ENCODE data around the gene NFAM1. TPM values are rescaled to one million over a fixed set of nuclear protein-coding genes. Genes with fewer than 3 reads are reported as not detected.

NFAM1 gene
- total and polyA plus RNA-seq, 2 of the 4 experiments (the other 2 are of a cell fraction) = not detected

DNA sequence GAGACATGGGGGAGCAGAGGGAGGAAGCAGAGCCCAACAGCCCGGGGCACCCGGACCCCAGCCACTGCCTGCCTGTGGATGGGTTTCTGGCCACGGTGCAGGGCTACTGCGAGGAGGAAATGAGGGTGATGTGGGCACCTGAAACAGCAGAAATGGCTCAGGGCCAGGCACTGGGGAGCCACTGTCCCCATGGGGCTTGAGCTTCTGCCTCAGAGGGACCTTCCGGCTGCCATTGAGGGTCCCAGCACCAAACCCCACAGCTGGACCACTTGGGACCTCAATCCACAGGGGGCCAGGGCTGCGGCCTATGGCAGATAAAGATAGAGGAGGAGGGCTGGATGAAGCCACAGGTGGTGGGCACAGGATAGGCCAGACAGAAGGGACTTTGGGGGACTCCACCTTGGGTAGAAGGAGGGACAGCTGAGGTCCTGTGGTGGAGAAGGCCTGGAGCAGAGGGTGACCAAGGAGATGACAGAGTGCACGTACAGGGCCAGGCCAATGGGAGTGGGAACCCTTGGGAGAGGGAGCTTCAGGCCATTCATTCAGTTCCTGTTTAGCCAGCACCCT, 48.3 kb downstream of the NFAM1 start:
- no peak overlapping the region for H3K4ac ChIP-seq (ENCODE audit: low read depth, low read length)
- 66% methylated on average over 4 of the region's 7 CpGs; no CpG with 5 or more reads in 1 of the 2 experiments for WGBS, 2 experiments (ENCODE audit: extremely low coverage in 2 of 2, insufficient read length in 1 of 2)

More for the DNA sequence above, 48.3 kb downstream of the NFAM1 start:
- H3K18ac ChIP-seq (ENCODE audit: low read depth, low read length) = no peak overlapping the region
- H3K36me3 ChIP-seq (ENCODE audit: control insufficient read depth, insufficient read depth, low read length) = no peaks in the 10 kb centered on the region
- no peak overlapping the region for H3K56ac ChIP-seq (ENCODE audit: extremely low read depth, insufficient read depth, low read length)
- DNase-seq = no peak
- no peak overlapping the region for H4K5ac ChIP-seq (ENCODE audit: low read depth, low read length)
- no peaks in the 10 kb centered on the region for H4K20me1 ChIP-seq (ENCODE audit: insufficient read depth, low read length)
- in situ Hi-C loops (cut with MboI; ENCODE audit: low sequenced_read_pairs) (no loop called here), intact Hi-C loops (cut with micrococcal nuclease) (no loop called here), dilution Hi-C loops (cut with HindIII; ENCODE audit: low sequenced_read_pairs, unreplicated experiment) (no loop called here)
- no peak overlapping the region for H3K4me3 ChIP-seq (ENCODE audit: insufficient read depth, low read depth, low read length)
- no peak overlapping the region for H2BK20ac ChIP-seq (ENCODE audit: low read depth, low read length)
- ATAC-seq (ENCODE audit: low read depth) = no peak
- no peak overlapping the region for H2AK9ac ChIP-seq (replicated peaks; ENCODE audit: low read depth, low read length, poor library complexity)
- TF ChIP-seq SMC3 (IDR thresholded peaks at IDR 0.05; ENCODE audit: low read depth, low read length) (no peak), MAFK (IDR thresholded peaks at IDR 0.05; ENCODE audit: low read depth, low read length) (no peak), MAZ (IDR thresholded peaks at IDR 0.05; ENCODE audit: borderline replicate concordance, low read depth, low read length) (no peak), POLR2A (IDR thresholded peaks at IDR 0.05; ENCODE audit: low read depth, low read length) (no peak), CEBPB (IDR thresholded peaks at IDR 0.05; ENCODE audit: low read depth, low read length) (no peak), MXI1 (IDR thresholded peaks at IDR 0.05; ENCODE audit: borderline replicate concordance, low read depth, low read length) (no peak), NFE2L2 (IDR thresholded peaks at IDR 0.05; ENCODE audit: low read depth, low read length) (no peak), RAD21 (IDR thresholded peaks at IDR 0.05; ENCODE audit: low read length) (no peak), CHD1 (IDR thresholded peaks at IDR 0.05; ENCODE audit: low read depth, low read length) (no peak), RCOR1 (IDR thresholded peaks at IDR 0.05; ENCODE audit: insufficient replicate concordance, low read length) (no peak), BHLHE40 (IDR thresholded peaks at IDR 0.05; ENCODE audit: low read depth, low read length) (no peak), RFX5 (IDR thresholded peaks at IDR 0.05; ENCODE audit: low read depth, low read length) (no peak), FOS (IDR thresholded peaks at IDR 0.05; ENCODE audit: low read depth, low read length) (no peak)
- TF ChIP-seq, protein P1, sequence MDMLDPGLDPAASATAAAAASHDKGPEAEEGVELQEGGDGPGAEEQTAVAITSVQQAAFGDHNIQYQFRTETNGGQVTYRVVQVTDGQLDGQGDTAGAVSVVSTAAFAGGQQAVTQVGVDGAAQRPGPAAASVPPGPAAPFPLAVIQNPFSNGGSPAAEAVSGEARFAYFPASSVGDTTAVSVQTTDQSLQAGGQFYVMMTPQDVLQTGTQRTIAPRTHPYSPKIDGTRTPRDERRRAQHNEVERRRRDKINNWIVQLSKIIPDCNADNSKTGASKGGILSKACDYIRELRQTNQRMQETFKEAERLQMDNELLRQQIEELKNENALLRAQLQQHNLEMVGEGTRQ (IDR thresholded peaks at IDR 0.05; ENCODE audit: low read depth, low read length) = no peak
- TF ChIP-seq, protein P2, sequence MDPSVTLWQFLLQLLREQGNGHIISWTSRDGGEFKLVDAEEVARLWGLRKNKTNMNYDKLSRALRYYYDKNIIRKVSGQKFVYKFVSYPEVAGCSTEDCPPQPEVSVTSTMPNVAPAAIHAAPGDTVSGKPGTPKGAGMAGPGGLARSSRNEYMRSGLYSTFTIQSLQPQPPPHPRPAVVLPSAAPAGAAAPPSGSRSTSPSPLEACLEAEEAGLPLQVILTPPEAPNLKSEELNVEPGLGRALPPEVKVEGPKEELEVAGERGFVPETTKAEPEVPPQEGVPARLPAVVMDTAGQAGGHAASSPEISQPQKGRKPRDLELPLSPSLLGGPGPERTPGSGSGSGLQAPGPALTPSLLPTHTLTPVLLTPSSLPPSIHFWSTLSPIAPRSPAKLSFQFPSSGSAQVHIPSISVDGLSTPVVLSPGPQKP (IDR thresholded peaks at IDR 0.05; ENCODE audit: borderline replicate concordance, low read depth, low read length) = no peak
- TF ChIP-seq, protein P3, sequence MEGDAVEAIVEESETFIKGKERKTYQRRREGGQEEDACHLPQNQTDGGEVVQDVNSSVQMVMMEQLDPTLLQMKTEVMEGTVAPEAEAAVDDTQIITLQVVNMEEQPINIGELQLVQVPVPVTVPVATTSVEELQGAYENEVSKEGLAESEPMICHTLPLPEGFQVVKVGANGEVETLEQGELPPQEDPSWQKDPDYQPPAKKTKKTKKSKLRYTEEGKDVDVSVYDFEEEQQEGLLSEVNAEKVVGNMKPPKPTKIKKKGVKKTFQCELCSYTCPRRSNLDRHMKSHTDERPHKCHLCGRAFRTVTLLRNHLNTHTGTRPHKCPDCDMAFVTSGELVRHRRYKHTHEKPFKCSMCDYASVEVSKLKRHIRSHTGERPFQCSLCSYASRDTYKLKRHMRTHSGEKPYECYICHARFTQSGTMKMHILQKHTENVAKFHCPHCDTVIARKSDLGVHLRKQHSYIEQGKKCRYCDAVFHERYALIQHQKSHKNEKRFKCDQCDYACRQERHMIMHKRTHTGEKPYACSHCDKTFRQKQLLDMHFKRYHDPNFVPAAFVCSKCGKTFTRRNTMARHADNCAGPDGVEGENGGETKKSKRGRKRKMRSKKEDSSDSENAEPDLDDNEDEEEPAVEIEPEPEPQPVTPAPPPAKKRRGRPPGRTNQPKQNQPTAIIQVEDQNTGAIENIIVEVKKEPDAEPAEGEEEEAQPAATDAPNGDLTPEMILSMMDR (conservative IDR thresholded peaks at IDR 0.05; ENCODE audit: low read depth, low read length) = no peak
- no peak overlapping the region for H4K8ac ChIP-seq (ENCODE audit: low read depth in 2 of 2, low read length in 2 of 2)
- H3K27ac ChIP-seq (ENCODE audit: insufficient read depth, low read length) = no peak overlapping the region
- no peak overlapping the region for H2AK5ac ChIP-seq (ENCODE audit: low read depth, low read length)
- H3K9me3 ChIP-seq (ENCODE audit: control insufficient read depth, insufficient read depth, low read length) = no peaks in the 10 kb centered on the region
- ChIA-PET POLR2A (ENCODE audit: unreplicated experiment) (no interaction called here), CTCF (interaction anchor here (0.5 kb wide), 1 partner anchor 20 kb away, joined by 7 read pairs; no protein-coding TSS in a partner anchor)
- H3K27me3 ChIP-seq (ENCODE audit: control insufficient read depth, insufficient read depth, low read length) = peaks cover 47% of the 10 kb centered on the region
- H3K23ac ChIP-seq (ENCODE audit: low read depth, low read length) = no peak overlapping the region
- no peak overlapping the region for H3K9ac ChIP-seq (ENCODE audit: low read depth, low read length)
- no peak overlapping the region for H2BK120ac ChIP-seq (ENCODE audit: low read depth, low read length)
- H2AFZ ChIP-seq (replicated peaks; ENCODE audit: low read length, poor library complexity) = no peak overlapping the region
- no peak overlapping the region for H2BK5ac ChIP-seq (ENCODE audit: low read depth, low read length, poor library complexity, severe bottlenecking)
- no peak overlapping the region for H4K91ac ChIP-seq (ENCODE audit: insufficient read depth, low read depth, low read length)
- no peak overlapping the region for H3K4me2 ChIP-seq (ENCODE audit: low read depth, low read length)
- no TSS peak for BruUV-seq (replicated peaks)
- H3K14ac ChIP-seq (replicated peaks; ENCODE audit: low read depth, low read length) = no peak overlapping the region
- H3K9me1 ChIP-seq (ENCODE audit: insufficient read depth, low read length) = no peaks in the 10 kb centered on the region
- no peaks in the 10 kb centered on the region for H3K4me1 ChIP-seq (ENCODE audit: control insufficient read depth, insufficient read depth, low read length)
- no peak overlapping the region for H2BK15ac ChIP-seq (ENCODE audit: low read depth, low read length)
- no peaks in the 10 kb centered on the region for H3K79me1 ChIP-seq (ENCODE audit: low read depth in 1 of 2, low read length in 2 of 2)

Data from IMR-90 (cell line).